ENCODE measurements around the gene COL20A1.

- TF ChIP-seq CTCF (IDR thresholded peaks at IDR 0.05) (no peak), POLR2A (IDR thresholded peaks at IDR 0.05) (no peak)
These were observed 40.4 kb downstream of the COL20A1 start for GRCh38 chr20:63333241-63333836.
